Non-pigmented ciliary epithelial cell (primary cell): ENCODE data around the gene UNC45A.
"Not testable (repeated sequence)": the region's sequence is repeated elsewhere in the genome, so short reads cannot be mapped to it uniquely, and the experiment has no call there.

Experiments
- DNase-seq: peaks from one replicate; pipeline ENCODE4 v3.0.0-alpha.2; 2010; ENCODE audit warnings: low read depth

UNC45A gene

DNA sequence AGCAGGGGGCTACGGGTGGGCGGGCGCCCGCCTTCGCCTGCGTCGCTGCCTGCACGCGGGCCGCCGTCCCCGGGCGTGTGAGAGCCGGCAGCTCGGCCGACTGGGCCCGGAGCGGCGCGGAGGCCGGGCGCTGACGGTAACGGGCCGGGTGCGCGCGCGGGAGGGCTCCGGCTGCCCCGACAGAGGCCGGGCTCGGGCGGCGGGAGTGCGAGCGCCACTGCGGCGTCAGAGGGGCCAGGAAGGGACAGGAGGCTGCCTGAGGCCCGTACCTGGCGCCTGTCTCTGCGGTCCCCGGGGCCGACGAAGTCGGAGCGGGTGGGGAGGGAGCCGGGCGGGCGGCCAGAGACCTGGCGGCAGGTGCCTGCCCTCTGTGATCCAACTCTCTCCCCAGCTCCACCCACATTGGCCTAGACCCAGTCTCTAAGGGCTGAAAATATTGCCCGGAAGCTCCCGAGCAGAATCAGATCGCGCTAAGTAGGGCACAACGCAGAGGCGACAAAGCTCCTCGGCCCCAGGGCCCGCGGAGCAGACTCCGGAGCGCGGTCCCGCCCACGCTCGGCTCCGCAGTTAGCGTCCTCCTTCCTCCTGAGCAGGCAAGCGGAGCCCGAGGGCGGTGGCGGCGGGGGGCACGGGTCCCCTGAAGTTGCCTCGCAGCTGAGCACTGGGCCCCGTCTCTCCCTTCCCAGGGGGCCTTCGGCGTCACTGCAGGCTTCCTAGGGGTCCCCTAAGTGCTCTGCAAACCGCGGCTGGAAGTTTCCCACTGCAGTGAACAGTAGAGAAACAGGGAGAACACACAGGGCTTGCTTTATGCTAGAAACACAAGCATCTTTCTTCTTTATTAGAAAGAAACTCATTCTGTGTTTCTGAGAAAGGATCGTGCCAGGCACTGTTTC, 32.0 kb upstream of the UNC45A start, which contains the start of gene MAN2A2:
TSS of gene MAN2A2 (plus strand) at position 463 of the 893 bp plus-strand sequence. CDS start 906 bp downstream, outside the sequence.
- DNase-seq, result no peak

DNA sequence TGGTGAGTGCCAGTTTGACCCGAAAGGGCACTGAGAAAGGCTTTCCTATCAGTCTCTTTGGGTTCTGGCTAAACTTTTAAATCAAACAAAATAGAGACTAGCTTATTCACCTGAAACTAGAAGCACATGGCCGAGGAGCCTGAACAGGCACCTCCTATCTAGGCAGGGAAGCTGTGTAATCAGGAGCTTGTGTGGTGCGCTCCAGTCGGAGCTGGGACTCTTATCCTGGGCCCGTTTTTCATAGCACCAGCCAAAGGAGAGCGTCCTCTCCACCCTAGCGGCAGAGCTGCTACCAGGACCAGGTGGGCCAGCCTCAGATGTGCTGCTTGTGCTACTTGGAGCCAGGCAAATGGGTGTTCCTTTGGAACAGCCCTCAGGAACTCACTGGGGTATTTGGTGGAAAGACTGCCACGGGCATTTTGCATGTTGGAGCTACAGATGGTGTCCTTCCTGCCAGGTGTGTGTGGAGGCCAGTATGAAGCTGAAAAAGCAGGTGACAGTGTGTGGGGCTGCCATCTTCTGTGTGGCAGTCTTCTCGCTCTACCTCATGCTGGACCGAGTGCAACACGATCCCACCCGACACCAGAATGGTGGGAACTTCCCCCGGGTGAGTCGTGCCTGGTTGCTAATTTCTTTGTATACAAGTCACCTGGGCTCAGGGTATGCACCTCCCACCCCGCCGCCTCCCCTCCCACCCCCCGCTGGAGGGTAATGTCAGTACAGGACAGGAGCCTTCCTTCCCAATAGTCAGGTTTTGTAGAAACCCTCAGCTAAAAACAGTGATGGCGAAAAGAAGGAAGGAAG, 31.1 kb upstream of the UNC45A start:
- no peak for DNase-seq

DNA sequence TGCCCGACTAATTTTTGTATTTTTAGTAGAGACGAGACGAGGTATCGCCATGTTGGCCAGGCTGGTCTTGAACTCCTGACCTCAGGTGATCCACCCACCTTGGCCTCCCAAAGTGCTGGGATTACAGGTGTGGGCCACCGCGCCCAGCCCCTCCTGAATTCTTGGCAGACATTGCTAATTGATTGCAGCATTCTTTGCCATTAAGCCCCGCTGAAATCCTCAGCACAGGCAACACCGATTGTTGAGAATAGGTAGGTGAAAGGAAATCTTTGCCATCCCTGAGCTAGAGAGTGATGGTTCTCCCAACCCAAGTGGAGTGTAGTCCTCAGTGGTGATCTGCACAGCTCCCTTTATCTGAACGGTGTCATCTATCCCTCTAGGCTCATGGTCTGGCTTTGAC, 30.3 kb upstream of the UNC45A start:
- DNase-seq, result no peak

DNA sequence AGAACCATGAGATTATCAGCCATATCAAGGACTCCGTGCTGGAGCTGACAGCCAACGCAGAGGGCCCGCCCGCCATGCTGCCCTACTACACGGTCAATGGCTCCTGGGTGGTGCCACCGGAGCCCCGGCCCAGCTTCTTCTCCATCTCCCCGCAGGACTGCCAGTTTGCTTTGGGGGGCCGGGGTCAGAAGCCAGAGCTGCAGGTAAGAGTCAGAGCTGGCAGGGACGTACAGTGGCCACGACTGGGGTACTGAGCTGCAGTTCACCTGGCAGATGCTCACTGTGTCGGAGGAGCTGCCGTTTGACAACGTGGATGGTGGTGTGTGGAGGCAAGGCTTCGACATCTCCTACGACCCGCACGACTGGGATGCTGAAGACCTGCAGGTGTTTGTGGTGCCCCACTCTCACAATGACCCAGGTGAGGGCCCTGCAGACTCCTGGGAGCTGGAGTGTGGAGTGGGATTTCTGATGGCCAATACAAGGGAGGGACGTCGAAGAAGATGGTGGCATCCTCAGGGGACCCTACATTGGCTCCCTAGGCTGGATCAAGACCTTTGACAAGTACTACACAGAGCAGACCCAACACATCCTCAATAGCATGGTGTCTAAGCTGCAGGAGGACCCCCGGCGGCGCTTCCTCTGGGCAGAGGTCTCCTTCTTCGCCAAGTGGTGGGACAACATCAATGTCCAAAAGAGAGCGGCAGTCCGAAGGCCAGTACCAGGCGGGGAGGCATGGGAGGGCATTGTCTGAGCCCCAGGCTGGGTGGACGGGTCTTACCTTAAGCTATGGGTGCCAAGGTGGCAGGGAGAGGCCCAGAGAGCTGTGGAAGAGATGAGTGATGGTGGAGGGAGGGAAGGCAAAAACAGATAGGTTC, 29.5 kb upstream of the UNC45A start:
- DNase-seq, result no peak

DNA sequence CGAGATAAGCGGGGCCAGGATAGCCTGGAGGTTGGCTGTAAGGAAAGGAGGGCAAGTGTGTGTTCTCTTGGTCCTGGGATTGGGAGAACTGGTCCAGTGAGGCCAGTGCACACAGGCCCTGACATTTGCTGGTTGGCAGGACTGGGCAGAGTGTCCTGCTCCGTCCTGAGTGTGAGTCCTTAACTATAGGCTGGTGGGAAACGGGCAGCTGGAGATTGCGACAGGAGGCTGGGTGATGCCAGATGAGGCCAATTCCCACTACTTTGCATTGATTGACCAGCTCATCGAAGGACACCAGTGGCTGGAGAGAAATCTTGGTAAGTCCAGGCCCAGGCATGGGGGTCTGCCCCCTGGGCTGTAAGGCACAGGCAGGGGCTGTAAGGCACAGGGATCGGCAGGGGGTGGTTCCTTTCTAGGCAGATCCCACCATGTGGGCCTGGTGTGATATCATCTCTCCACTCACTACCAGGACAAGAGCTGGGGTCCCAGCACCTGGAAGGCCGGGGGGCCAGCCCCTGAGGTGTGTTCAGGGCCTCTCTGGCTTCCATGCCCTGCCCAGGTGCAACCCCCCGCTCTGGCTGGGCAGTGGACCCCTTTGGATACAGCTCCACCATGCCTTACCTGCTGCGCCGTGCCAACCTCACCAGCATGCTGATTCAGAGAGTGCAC, 28.8 kb upstream of the UNC45A start:
- no peak for DNase-seq

DNA sequence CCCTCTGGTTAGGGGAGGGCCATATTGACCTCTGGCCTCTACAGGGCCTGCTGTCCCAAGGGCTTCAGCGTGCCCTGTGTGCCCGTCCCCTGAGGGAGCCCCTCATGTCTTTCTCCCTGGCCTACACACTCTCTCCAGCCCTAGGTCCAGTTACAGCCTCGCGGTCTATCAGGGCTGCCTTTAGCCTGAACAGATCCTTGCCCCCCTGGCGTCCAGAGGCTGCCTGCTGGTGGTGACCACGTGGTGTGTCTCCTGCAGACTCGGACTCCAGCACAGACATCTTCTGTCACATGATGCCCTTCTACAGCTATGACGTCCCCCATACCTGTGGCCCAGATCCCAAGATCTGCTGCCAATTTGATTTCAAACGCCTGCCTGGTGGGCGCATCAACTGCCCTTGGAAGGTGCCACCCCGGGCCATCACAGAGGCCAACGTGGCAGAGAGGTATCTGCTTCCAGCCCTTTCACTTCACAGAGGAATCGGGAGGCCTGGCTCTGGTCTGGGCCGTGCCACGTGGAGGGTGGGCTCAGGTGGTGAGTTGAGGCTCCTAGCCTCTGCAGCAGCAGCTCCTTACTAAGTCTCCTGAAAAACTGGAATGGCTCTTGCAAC, 27.9 kb upstream of the UNC45A start:
- no peak for DNase-seq

DNA sequence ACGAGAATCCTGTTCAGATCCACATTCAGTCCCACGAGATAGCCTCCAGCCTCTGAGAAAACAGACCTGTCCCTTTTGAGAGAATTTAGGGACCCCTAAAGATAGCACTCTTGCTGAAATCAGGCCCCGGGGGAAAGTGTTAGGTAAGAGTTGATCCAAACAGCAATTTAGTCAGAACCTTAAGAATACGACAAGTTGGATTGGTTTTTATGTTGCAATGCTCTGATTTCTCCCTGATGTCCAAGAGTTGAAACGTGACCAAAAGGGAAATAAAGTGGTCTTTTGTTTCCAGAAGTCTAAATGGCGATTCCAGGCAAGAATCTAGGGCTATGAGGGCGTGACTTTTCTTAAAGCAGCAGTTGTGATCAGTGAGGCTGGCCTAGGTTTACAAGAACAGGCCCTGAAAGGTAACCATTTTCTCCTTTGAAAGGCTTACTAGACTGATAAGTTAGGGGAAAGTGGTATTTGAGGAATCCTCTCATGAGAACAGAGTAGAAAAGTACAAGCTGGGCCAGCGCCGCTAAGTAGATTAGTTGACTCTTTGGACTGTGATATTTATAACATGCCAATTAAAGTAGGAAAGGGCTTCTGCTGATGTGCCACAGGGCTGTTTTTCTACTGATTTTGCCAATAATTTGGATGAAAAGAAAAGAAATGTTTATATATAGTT, 27.1 kb upstream of the UNC45A start:
- no peak for DNase-seq

DNA sequence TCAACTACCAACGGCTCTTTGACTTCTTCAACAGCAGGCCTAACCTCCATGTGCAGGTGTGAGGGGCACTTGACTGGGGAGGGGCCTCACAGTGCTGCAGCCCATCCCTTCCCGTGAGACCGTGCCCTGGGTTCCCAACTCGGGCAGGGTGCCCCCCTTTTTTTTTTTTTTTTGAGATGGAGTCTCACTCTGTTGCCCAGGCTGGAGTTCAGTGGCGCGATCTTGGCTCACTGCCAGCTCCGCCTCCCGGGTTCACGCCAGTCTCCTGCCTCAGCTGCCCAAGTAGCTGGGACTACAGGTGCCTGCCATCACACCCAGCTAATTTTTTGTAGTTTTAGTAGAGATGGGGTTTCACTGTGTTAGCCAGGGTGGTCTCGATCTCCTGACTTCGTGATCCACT, 25.6 kb upstream of the UNC45A start:
- not testable (repeated sequence) for DNase-seq

DNA sequence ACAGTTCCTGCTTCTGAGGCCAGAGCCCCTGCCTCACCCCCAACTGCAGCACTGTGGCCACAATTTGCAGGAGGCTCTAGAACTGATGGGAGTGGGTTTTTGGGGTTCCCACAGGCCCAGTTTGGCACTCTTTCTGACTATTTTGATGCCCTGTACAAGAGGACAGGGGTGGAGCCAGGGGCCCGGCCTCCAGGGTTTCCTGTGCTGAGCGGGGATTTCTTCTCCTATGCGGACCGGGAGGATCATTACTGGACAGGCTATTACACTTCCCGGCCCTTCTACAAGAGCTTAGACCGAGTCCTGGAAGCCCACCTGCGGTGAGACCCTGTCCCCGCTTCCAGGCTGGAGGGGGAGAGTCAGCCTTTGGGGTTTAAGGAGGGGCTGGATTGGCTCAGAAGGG, 25.1 kb upstream of the UNC45A start:
- DNase-seq, result no peak

DNA sequence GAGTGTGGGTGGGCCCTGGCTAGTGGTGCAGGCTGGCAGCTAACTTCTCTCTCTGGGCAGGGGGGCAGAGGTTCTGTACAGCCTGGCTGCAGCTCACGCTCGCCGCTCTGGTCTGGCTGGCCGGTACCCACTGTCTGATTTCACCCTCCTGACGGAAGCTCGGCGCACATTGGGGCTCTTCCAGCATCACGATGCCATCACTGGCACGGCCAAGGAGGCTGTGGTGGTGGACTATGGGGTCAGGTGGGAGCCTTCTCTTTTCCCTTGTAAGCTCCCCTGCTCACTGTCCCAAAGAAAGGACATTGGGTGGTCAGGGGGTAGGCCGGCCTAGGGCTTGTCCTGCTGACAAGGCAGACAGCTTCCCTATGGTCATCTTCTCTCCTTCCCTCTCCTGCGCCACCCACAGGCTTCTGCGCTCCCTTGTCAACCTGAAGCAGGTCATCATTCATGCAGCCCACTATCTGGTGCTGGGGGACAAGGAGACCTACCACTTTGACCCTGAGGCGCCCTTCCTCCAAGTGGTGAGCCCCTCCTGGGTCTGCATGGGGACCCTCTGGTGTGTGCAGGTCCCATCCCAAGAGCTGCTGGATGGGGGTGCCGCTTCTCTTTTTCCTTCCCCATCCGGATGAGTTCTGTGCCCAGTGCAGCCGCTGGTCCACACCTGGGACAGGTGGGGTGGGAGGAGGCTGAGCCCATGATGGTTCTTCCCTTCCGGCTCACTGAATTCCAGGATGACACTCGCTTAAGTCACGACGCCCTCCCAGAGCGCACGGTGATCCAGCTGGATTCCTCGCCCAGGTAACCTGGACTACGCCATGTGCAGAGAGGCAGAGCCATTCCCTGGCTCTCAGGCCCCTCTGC, 24.4 kb upstream of the UNC45A start:
- no peak for DNase-seq

DNA sequence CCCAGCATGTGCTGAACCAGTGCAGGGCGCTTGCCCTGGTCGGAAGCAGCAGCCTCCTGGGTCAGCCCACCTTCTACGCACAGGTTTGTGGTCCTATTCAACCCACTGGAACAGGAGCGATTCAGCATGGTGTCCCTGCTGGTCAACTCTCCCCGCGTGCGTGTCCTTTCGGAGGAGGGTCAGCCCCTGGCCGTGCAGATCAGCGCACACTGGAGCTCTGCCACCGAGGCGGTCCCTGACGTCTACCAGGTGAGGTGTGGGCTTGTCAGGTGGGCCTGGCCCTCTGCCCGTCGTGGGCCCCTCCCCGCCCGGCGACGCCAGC, 23.8 kb upstream of the UNC45A start:
- DNase-seq, result no peak

DNA sequence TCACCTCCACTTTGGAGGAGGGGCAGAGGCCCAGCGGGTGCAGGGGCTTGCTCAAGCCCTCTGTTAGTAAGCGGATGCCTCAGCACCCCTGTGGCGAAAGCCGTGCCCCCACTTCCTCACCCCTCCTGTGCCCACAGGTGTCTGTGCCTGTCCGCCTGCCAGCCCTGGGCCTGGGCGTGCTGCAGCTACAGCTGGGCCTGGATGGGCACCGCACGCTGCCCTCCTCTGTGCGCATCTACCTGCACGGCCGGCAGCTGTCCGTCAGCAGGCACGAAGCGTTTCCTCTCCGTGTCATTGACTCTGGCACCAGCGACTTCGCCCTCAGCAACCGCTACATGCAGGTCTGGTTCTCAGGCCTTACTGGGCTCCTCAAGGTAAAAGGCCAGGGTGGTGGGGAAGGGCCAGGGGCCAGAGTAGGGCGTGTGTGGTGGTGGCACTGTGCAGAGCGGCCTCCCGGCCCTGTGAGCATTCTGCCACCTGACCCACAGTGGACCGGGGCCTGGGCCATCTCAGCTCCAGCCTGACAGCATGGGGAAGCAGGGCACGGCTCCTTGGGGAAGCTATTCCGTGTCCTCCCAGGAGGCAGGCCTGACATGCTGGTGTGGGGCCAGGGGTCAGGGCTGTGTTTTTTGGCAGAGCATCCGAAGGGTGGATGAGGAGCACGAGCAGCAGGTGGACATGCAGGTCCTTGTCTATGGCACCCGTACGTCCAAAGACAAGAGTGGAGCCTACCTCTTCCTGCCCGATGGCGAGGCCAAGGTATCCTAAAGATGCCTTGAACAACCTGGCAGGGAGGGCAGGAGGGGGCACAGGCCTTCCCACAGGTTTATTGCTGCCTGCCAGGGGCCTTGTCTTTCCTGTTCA, 22.9 kb upstream of the UNC45A start:
- no peak for DNase-seq

DNA sequence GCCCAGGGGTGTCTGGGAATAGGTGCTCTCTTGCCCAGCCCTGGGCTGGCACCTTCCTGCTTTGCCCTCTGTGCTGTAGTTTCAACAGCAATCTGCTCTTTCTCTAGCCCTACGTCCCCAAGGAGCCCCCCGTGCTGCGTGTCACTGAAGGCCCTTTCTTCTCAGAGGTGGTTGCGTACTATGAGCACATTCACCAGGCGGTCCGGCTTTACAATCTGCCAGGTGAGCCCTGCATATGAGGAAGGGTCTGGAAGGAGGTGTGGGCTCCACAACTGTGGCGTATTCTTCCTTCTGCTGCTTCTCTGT, 22.4 kb upstream of the UNC45A start:
- DNase-seq, result no peak

DNA sequence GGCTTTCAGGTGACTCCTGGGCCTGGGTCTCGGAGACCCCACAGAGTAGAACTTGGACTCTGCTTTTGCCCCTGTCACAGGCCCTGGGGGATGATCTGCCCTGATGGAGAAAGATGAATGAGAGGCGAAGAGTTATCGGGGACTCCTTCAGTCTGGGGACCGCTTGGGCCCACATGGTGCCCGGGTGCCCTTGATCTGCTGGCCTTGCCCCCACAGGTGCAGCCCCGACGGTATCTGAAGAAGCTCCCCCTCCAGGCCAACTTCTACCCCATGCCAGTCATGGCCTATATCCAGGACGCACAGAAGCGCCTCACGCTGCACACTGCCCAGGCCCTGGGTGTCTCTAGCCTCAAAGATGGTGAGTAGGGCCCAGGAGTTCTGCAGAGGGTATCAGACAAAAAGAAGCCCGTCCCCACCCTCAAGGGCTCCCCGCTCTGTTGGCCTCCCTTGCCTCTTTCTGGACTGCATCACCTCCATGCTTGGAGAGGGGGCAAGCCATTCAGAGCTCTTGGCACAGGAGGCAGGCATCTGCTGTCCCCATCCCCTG, 21.6 kb upstream of the UNC45A start:
- no peak for DNase-seq

DNA sequence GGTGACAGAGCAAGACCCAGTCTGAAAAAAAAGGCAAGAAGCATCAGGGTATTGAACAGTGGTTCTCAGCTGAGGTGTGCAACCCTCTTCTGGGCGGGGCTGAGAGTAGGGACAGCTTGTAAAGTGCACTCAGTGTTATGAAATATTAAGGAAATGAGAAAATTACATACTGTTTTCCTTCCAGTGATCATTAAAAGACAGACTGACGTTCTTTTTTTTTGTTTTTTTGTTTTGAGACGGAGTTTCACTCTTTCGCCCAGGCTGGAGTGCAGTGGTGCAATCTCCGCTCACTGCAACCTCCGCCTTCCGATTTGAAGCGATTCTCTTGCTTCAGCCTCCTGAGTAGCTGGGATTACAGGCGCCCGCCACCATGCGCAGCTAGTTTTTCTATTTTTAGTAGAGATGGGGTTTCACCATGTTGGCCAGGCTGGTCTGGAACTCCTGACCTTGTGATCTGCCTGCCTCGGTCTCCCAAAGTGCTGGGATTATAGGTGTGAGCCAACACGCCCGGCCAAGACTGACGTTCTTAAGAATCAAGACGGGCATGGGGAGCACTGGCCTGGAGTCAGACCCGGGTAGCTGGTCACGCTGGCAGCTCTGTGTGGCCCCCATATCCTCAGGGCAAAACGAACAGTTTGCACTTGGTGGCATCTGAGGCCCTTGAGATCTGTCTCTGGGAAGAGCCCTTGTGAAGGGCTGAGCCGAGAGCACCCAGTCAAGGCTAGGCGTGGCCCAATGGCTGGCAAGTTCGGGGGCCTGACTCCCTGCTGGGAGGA, 20.6 kb upstream of the UNC45A start:
- DNase-seq, result no peak

DNA sequence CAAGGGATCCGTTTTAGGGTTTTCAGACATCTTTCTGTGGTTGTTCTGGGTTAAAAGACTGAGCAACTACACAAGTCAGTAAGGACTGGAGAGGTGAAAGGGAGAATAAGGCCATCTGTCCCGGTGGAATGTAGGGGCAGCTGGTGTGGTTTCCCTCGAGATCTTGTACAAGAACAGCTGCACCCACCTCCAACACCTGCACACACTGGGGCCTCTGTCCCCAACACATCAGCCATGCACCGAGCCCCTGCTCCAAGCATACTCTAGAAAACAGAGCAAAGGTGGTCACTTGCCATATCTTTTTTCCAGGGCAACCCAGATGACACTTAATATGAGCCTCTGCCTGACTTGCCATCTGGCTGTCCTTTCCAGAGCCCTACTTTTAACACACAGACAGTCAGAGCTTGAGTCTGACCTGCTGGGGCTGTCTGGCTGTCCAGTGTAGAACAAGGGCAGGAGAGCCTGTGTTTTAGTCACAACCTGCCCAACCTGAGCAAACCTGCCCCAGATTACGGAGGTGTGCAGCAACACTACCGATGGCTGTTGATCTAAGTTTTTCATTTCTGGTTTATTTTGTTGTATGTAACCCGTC, 19.8 kb upstream of the UNC45A start:
- no peak for DNase-seq

DNA sequence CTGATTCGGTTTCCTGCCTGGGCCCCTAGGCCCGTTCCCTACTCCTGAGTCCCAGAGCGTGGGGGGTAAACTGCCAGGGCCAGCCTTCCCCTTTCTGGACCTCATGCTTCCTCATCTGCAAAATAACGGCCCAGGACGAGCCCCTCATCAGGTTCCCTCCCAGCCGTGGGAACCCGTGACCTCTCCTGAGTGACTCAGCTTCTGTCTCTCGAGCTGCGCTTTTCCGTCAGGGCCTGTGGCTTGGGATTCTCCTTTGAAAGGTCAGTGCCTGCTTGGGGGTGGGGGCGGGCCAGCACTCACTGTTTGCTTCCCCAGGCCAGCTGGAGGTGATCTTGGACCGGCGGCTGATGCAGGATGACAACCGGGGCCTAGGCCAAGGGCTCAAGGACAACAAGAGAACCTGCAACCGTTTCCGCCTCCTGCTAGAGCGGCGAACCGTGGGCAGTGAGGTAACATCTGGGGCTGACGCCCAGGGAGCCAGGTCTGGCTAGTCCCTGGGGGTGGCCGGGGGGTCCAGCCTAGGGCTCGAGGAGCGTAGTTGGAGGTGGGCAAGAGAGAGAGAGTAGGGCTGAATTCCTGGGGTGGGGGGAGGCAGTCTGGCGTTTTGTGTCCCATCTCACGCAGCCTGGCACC, 19.2 kb upstream of the UNC45A start:
- no peak for DNase-seq
